ENCODE results near the gene KIF2B. TPM values are rescaled to one million over a fixed set of nuclear protein-coding genes. Genes with fewer than 3 reads are reported as not detected.
"Not testable (repeated sequence)": the region's sequence is repeated elsewhere in the genome, so short reads cannot be mapped to it uniquely, and the experiment has no call there.

KIF2B gene
- total and polyA plus RNA-seq, 9 of the 15 experiments (the other 6 are each of a cell fraction or from before 2014, with no cell fraction given), result not detected

DNA sequence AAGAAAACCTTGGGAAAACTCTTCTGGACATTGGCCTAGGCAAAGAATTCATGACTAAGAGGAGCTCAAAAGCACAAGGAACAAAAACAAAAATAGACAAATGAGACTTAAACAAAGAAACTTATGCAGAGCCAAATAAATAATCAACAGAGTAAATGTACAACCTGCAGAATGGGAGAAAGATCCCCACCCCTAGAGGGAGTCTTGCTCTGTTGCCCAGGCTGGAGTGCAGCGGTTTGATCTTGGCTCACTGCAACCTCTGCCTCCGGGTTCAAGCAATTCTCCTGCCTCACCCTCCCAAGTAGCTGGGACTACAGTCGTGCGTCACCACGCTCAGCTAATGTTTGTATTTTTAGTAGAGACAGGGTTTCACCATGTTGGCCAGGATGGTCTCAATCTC, 48.4 kb downstream of the KIF2B start:
- H3K4me1 ChIP-seq (replicated peaks in 1 of 2; ENCODE audit: control insufficient read depth in 2 of 2, insufficient read depth in 2 of 2, low read length in 2 of 2); H3K9me3 ChIP-seq (replicated peaks; ENCODE audit: control insufficient read depth, insufficient read depth, low read depth, low read length); H3K27me3 ChIP-seq (ENCODE audit: control insufficient read depth in 2 of 2, insufficient read depth in 2 of 2, low read length in 2 of 2); H3K36me3 ChIP-seq (ENCODE audit: control insufficient read depth, insufficient read depth, low read length); DNase-seq (ENCODE audit: extremely low read depth in 1 of 4, low spot score in 3 of 4); CTCF ChIA-PET (ENCODE audit: low intra/inter-chr PET ratio); H3K9ac ChIP-seq (ENCODE audit: insufficient read depth in 1 of 2, low read depth in 2 of 2, low read length in 2 of 2); ATAC-seq; in situ Hi-C loops (cut with MboI); H3K27ac ChIP-seq (ENCODE audit: extremely low read depth, low read depth, low read length); FAIRE-seq; POLR2A ChIA-PET; H3K9me1 ChIP-seq (ENCODE audit: control insufficient read depth, insufficient read depth, low read length); BruUV-seq (replicated peaks); H3K79me2 ChIP-seq (ENCODE audit: control insufficient read depth, insufficient read depth, low read length); H2AFZ ChIP-seq (ENCODE audit: low read depth, low read length); H3K4me3 ChIP-seq; H3K4me2 ChIP-seq (ENCODE audit: insufficient read depth, low read length); H4K20me1 ChIP-seq (replicated peaks; ENCODE audit: control insufficient read depth, insufficient read depth, low read length); intact Hi-C loops (cut with micrococcal nuclease): not testable (repeated sequence)
- WGBS (ENCODE audit: insufficient coverage, low coverage, missing lambda C conversion rate), result 10% methylated on average over 5 of the region's 5 CpGs

Measured in K562 (cell line).